ENCODE measurements around the gene ZNF555. TPM values are rescaled to one million over a fixed set of nuclear protein-coding genes. Genes with fewer than 3 reads are reported as not detected.

The ZNF555 gene
- total RNA-seq, 4 donors from 2014 or later: 5.7 to 11.4 (median 6.6) TPM

DNA sequence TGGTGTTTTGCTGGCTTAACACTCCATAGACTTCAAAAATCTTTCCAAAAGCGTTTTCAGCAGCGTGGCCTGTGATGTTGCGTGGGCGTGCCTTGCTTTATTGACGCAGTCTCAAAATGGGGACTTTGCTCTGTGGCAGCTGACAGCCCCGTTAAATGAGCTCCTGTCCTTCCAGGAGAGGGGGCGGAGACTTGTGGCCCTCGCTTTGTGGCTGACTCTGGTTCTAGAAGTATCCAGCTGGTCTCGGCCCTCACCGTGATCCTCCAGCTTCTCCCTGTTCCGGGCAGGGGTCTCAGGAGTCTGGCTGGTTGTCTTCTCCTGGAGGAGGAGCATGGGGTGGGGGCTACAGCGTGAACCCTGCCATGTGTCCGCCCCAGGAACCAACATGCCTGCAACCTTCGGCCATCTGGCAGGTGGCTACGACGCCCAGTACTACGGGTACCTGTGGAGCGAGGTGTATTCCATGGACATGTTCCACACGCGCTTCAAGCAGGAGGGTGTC, 30.0 kb upstream of the ZNF555 start:
- Histone ChIP-seq H3K27ac (no peak overlapping the region), H3K4me3 (no peak overlapping the region), H3K9me3 (no peaks in the 10 kb centered on the region), H3K36me3 (peaks cover 0 to 93% (median 0%) of the 10 kb centered on the region in 3 donors), H3K4me1 (no peaks in the 10 kb centered on the region), H3K27me3 (no peaks in the 10 kb centered on the region)
- DNase-seq (ENCODE audit: low spot score in 2 of 2): no peak
- 92 to 94% methylated on average over 16 to 20 of the region's 20 CpGs for WGBS, 2 donors
- TF ChIP-seq, protein P1, sequence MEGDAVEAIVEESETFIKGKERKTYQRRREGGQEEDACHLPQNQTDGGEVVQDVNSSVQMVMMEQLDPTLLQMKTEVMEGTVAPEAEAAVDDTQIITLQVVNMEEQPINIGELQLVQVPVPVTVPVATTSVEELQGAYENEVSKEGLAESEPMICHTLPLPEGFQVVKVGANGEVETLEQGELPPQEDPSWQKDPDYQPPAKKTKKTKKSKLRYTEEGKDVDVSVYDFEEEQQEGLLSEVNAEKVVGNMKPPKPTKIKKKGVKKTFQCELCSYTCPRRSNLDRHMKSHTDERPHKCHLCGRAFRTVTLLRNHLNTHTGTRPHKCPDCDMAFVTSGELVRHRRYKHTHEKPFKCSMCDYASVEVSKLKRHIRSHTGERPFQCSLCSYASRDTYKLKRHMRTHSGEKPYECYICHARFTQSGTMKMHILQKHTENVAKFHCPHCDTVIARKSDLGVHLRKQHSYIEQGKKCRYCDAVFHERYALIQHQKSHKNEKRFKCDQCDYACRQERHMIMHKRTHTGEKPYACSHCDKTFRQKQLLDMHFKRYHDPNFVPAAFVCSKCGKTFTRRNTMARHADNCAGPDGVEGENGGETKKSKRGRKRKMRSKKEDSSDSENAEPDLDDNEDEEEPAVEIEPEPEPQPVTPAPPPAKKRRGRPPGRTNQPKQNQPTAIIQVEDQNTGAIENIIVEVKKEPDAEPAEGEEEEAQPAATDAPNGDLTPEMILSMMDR (IDR thresholded peaks at IDR 0.05): no peak
- no peak for TF ChIP-seq EP300 (IDR thresholded peaks at IDR 0.05)
- no peak for TF ChIP-seq POLR2A (IDR thresholded peaks at IDR 0.05)

DNA sequence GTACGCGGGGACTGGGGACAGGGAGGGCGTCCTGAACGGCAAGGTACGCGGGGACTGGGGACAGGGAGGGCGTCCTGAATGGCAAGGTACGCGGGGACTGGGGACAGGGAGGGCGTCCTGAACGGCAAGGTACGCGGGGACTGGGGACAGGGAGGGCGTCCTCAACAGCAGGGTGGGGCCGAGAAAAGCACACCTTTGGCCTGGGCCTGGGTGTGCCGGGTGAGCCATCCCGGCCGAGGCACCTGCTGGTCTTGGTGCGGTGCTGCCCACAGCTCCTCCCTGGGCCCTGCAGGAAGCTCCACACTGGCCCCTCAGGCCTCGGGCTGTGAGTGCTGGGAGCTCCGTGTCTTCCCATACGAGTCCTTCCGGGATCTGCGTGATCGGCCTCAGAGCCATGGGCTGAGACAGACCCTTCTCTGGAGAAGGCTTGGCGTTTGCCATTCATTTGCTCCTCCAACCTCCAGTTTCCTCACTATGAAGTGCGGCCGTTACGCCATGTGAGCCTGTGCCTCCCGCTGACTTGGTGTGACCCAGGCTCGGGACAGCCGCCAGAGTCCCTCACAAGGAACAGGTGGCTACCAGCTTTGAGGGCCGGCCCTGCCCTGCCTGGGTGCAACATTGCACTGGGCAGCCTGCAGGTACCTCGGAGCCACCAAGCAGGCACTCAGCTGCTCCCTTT, 29.4 kb upstream of the ZNF555 start:
- 89 to 92% methylated on average over 30 to 33 of the region's 34 CpGs for WGBS, 2 donors

DNA sequence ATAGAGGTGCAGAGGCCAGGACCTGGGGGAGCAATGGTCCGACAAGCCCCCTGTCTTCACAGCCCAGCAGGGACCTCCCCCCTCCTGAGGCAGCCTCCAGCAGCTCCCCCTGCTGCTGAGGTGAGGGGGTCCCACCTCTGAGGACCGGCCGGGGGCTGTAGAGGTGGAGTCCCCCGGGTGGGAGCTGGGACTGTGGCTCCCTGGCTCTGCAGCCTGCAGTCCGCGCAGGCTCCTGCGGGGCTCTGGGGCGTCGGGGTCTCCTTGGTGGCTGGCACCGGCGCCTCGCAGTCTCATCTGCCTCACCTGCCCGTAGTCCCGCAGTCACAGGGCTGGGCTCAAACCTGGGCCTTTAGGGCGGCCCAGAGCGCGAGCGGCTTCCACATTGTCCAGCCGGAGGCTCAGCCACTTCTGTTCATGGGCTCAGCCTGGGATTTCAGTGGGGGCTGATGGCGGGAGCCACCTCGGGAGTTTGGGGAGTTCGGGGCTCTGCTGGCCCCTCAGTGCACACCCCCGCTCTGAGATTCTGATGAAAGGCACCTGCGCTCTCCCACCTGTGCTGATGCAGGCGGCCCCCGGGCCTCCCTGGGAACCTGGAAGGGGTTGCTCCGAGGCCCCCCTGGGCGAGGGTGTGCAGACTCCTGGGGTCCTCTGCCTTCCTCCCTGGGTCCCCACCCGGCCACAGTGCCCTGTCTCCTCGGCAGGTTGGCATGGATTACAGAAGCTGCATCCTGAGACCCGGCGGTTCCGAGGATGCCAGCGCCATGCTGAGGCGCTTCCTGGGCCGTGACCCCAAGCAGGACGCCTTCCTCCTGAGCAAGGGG, 28.7 kb upstream of the ZNF555 start:
- H3K4me3 ChIP-seq: no peak overlapping the region
- 88 to 95% methylated on average over 23 to 27 of the region's 37 CpGs for WGBS, 2 donors
- TF ChIP-seq, protein P1 (IDR thresholded peaks at IDR 0.05): no peak
- no peak for TF ChIP-seq EP300 (IDR thresholded peaks at IDR 0.05)
- TF ChIP-seq POLR2A (IDR thresholded peaks at IDR 0.05): no peak
- DNase-seq (ENCODE audit: low spot score in 2 of 2): no peak
- H3K27ac ChIP-seq: peak overlapping the region in 1 of 4 donors; percentile 59
- no peaks in the 10 kb centered on the region for H3K27me3 ChIP-seq
- no peaks in the 10 kb centered on the region for H3K4me1 ChIP-seq
- H3K36me3 ChIP-seq: peaks cover 0 to 80% (median 0%) of the 10 kb centered on the region in 3 donors
- H3K9me3 ChIP-seq: no peaks in the 10 kb centered on the region

More for the DNA sequence above, 29.4 kb upstream of the ZNF555 start:
- peak overlapping the region in 1 of 4 donors; percentile 59 for H3K27ac ChIP-seq
- no peak overlapping the region for H3K4me3 ChIP-seq
- no peak for DNase-seq (ENCODE audit: low spot score in 2 of 2)
- TF ChIP-seq POLR2A (IDR thresholded peaks at IDR 0.05): no peak
- no peak for TF ChIP-seq EP300 (IDR thresholded peaks at IDR 0.05)
- TF ChIP-seq, protein P1 (IDR thresholded peaks at IDR 0.05): no peak
- peaks cover 0 to 87% (median 0%) of the 10 kb centered on the region in 3 donors for H3K36me3 ChIP-seq
- no peaks in the 10 kb centered on the region for H3K9me3 ChIP-seq
- no peaks in the 10 kb centered on the region for H3K27me3 ChIP-seq
- H3K4me1 ChIP-seq: no peaks in the 10 kb centered on the region

DNA sequence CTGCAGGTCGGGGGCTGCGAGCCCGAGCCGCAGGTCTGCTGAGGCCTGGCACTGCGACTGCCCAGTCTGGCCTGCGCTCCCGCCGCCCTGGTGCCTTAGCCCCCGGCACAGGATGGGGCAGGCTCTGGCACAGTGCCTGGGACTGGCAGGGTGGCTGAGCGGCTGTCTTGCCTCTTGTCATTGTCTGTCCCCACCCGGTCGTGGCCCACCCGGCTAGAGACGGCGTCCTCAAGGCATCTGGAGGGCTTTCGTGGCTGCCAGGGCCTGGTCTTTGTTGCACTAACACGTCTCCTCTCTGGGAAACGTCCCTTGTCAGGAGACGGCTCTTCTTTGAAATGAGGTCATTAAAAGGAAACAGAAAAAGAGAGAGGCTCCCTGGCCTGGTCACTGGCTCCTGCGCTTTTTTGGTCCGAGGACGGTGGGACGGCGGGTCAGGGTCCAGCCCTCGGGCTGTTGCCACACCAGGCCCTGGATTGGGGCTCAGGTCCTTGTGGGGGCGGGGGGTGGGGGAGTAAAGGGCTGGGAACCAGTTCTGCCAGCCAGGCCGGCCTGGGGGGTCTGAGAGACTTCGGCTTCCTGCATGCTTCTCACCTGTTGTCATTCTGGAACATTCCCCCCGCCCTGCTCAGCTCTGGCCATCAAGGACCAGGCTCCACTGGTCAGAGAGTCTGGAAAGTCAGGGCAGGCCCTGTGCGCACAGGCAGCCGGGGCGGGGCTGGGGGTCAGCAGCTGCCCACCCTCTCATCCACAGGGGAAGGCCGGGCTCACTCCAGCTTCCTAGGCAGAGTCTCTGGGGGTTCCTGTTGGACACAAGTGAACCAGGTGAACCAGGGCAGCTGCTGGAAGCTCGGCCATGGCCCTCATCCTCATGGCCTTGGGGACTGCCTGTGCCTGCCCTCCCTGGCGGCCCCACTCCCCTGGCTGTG, 27.8 kb upstream of the ZNF555 start:
- WGBS, 2 donors: 84 to 88% methylated on average over 32 to 34 of the region's 35 CpGs
- TF ChIP-seq EP300 (IDR thresholded peaks at IDR 0.05): no peak
- TF ChIP-seq, protein P1 (IDR thresholded peaks at IDR 0.05): no peak
- no peak for TF ChIP-seq POLR2A (IDR thresholded peaks at IDR 0.05)
- H3K36me3 ChIP-seq: peaks cover 0 to 71% (median 0%) of the 10 kb centered on the region in 3 donors
- no peak overlapping the region for H3K4me3 ChIP-seq
- no peaks in the 10 kb centered on the region for H3K9me3 ChIP-seq
- H3K27me3 ChIP-seq: no peaks in the 10 kb centered on the region
- no peak for DNase-seq (ENCODE audit: low spot score in 2 of 2)
- H3K4me1 ChIP-seq: no peaks in the 10 kb centered on the region
- H3K27ac ChIP-seq: no peak overlapping the region
